Endothelial cell (in vitro differentiated cells): Measurements from ENCODE around the gene ACSF3. TPM values are rescaled to one million over a fixed set of nuclear protein-coding genes. Genes with fewer than 3 reads are reported as not detected.
A peak's percentile ranks its signal among the peaks of the same experiment; 100 is the strongest.

ENCODE experiments used
- DNase-seq: peaks from one replicate; pipeline ENCODE4 v3.0.0; 2021; ENCODE audit warnings: low spot score
- H3K27ac Mint-ChIP-seq: one replicate; pipeline ENCODE4 v1.8.0; 2021; ENCODE audit warnings: mixed read lengths, inconsistent platforms; ENCODE audit not compliant: unreplicated experiment
- H3K27me3 Mint-ChIP-seq: one replicate; pipeline ENCODE4 v1.8.0; 2021; ENCODE audit warnings: mild to moderate bottlenecking, moderate library complexity, mixed read lengths, inconsistent platforms; ENCODE audit not compliant: unreplicated experiment
- H3K36me3 Mint-ChIP-seq: one replicate; pipeline ENCODE4 v1.8.0; 2021; ENCODE audit warnings: mild to moderate bottlenecking, low read depth, mixed read lengths, inconsistent platforms; ENCODE audit not compliant: unreplicated experiment
- H3K4me1 Mint-ChIP-seq: one replicate; pipeline ENCODE4 v1.8.0; 2021; ENCODE audit warnings: mild to moderate bottlenecking, mixed read lengths, inconsistent platforms; ENCODE audit not compliant: unreplicated experiment
- H3K4me3 Mint-ChIP-seq: one replicate; pipeline ENCODE4 v1.8.0; 2021; ENCODE audit warnings: mild to moderate bottlenecking, mixed read lengths, inconsistent platforms; ENCODE audit not compliant: unreplicated experiment
- H3K9me3 Mint-ChIP-seq: one replicate; pipeline ENCODE4 v1.8.0; 2021; ENCODE audit warnings: mixed read lengths, inconsistent platforms; ENCODE audit not compliant: unreplicated experiment
- total RNA-seq: library from RNA; stranded (reverse); fragmentation: NEBNext Ultra II Directional; extraction: Animal tissue kit (Norgen Biotek cat#: 25700); gene quantifications from one replicate; pipeline ENCODE4 v1.2.1, GENCODE V29; 2021; ENCODE audit not compliant: unreplicated experiment
- TF ChIP-seq, protein P1 (sequence below): fragments of 200-600 bp; sonication (generic); IDR thresholded peaks from one replicate; pipeline ENCODE4 v1.5.0; 2021; ENCODE audit warnings: antibody characterized with exemption; ENCODE audit not compliant: unreplicated experiment

The ACSF3 gene
- total RNA-seq, 1 donor from 2014 or later, result 28.2 TPM

DNA sequence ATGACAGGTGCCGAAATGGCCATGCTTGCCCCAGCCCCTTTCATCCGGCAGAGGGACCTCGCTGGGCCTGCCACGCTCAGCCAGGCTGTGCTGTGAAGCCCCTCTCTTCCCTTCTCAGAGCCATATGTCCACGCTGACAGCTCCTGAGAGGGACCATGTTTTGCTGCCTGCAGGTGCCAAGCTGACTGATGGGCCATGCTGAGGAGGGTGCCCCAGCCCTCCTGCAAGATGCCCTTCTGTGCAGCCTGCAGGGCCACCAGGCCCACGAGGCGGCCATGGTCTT is 44.8 kb downstream of the ACSF3 start:
- TF ChIP-seq, protein P1, sequence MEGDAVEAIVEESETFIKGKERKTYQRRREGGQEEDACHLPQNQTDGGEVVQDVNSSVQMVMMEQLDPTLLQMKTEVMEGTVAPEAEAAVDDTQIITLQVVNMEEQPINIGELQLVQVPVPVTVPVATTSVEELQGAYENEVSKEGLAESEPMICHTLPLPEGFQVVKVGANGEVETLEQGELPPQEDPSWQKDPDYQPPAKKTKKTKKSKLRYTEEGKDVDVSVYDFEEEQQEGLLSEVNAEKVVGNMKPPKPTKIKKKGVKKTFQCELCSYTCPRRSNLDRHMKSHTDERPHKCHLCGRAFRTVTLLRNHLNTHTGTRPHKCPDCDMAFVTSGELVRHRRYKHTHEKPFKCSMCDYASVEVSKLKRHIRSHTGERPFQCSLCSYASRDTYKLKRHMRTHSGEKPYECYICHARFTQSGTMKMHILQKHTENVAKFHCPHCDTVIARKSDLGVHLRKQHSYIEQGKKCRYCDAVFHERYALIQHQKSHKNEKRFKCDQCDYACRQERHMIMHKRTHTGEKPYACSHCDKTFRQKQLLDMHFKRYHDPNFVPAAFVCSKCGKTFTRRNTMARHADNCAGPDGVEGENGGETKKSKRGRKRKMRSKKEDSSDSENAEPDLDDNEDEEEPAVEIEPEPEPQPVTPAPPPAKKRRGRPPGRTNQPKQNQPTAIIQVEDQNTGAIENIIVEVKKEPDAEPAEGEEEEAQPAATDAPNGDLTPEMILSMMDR, result no peak
- Mint-ChIP-seq H3K4me3 (no peak overlapping the region), H3K36me3 (peaks cover 16% of the 10 kb centered on the region), H3K4me1 (no peaks in the 10 kb centered on the region), H3K9me3 (no peaks in the 10 kb centered on the region), H3K27me3 (peaks cover 6% of the 10 kb centered on the region), H3K27ac (no peak overlapping the region)
- no peak for DNase-seq

DNA sequence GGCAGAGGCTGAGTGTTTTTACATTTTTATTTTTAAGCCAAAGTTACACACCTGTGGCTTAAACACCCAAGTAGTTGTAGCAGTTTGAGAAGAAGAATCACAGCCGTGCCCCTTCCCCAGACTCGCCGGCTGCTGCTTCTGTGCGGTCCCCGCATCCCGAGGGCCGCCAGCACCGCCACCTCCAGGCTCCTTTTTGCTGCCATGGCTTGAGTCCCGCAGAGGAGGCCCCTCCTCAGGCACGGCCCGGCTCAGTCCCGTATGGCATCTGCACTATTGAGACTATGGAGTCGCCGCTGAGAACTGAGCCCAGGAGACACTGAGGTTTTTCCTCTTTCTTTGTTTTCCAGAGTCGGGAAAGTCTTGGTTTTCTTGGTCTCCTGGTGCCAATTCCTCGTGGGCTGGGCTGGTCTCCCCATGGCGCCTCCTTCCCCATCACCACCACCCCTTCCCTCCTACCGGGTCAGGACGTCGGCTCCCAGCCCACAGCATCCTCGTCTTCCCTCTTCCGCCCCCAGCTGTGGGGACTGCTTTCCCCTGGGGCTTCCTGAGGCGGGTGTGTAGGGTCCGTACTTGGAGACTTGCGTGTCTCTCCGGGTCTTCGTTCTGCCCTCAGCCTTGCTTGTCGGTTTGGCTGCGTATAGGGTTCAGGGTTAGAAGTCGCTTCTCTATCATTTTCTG is 45.3 kb downstream of the ACSF3 start:
- TF ChIP-seq, protein P1, result no peak
- Mint-ChIP-seq H3K27me3 (peaks cover 7% of the 10 kb centered on the region), H3K4me3 (no peak overlapping the region), H3K36me3 (peaks cover 13% of the 10 kb centered on the region), H3K27ac (no peak overlapping the region), H3K4me1 (no peaks in the 10 kb centered on the region), H3K9me3 (no peaks in the 10 kb centered on the region)
- DNase-seq, result no peak

DNA sequence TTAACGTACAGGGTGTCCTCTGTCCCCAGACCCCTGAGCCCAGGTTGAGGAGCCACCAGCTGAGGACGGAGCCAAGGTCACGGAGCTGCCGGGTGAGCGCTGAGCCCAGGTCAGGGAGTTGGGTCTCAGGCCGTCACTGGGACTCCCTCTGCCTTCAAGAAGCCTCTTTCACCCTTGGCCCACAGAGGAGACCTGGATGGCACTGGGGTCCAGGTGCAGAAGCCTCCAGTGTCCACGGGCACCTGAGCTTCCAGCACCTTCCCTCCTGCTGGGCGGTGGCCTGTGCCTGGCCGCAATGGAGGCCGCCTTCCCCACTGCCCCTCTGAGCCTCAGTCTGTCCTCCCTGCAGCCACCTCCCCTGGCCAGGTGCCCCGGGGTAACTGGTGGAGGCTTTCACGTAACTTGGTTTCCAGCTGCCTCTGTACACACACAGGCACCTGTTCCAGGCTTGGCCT is 46.3 kb downstream of the ACSF3 start:
- Mint-ChIP-seq H3K9me3 (no peaks in the 10 kb centered on the region), H3K27me3 (peaks cover 8% of the 10 kb centered on the region), H3K4me3 (no peak overlapping the region), H3K4me1 (no peaks in the 10 kb centered on the region), H3K36me3 (peaks cover 6% of the 10 kb centered on the region), H3K27ac (no peak overlapping the region)
- TF ChIP-seq, protein P1, result no peak
- DNase-seq, result no peak

DNA sequence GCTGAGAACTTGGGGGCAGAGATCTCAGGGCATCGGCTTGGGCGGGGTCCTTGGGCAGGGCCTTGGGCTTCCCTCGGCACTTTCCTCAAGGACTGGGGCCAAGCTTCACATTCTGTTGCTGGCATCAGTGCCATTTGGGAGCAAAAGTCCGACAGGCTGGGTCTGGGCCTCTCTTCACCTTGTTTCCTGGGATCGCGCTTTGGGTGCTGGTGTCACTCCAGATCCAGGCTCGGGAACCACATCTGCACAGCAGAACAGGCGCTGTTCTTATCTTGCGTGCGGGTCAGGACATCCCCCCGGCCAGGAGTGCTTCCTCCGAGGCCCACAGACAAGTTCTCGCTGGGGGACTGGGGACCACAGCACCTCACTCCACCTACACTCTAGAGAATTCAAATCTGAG is 46.7 kb downstream of the ACSF3 start:
- Mint-ChIP-seq H3K4me1 (no peaks in the 10 kb centered on the region), H3K36me3 (peaks cover 4% of the 10 kb centered on the region), H3K9me3 (no peaks in the 10 kb centered on the region), H3K27me3 (peaks cover 8% of the 10 kb centered on the region), H3K4me3 (peak overlapping the region; percentile 10), H3K27ac (no peak overlapping the region)
- TF ChIP-seq, protein P1, result no peak
- no peak for DNase-seq

DNA sequence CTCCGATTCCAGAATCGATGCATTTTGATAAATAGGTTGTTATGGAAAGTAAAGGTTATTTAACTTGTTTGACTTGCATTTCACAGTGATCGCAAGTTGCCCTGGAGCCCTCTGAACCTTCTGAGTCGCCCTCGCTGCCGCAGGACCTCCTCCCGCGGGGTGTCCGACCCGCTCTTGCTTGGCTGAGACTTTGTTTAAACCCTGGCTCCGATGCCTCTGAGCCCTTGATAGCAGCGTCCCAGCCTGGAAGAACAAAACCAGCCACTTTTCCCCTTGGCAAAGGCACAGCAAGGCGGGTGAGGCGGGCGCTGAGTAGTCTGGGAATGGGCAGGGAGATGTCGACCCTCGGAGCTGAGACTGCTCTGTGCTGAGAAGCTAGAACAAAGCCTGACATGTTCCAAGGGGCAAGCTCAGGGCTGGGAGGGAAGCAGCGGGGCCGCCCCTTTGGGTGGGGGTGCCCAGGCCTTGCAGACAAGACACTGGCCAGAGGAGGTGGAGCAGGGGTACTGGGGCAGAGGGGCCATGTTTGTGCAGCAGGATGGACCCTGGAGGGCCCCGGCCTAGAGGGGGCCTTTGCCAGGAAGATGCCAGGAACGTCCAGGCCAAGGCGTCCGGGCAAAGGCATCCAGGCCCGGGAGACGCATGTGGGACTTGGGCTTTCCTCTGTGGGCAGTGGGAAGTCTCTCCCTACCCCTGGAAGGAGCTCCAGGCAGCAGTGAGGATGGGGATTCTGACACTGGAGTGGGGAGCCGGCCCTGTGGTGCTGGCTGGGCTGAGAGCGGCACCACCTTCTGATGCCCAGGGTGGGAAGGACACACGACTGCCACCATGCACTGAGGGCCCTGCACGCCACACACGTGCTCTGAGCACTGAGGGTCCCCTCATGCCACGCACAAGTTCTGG is 47.6 kb downstream of the ACSF3 start:
- TF ChIP-seq, protein P1, result no peak
- H3K4me3 Mint-ChIP-seq, result no peak overlapping the region
- peaks cover 5% of the 10 kb centered on the region for H3K36me3 Mint-ChIP-seq
- H3K4me1 Mint-ChIP-seq, result no peaks in the 10 kb centered on the region
- no peak for DNase-seq
- H3K27me3 Mint-ChIP-seq, result peaks cover 8% of the 10 kb centered on the region
- no peaks in the 10 kb centered on the region for H3K9me3 Mint-ChIP-seq
- H3K27ac Mint-ChIP-seq, result no peak overlapping the region
